ENCODE results near the gene SRRD. TPM values are rescaled to one million over a fixed set of nuclear protein-coding genes. Genes with fewer than 3 reads are reported as not detected.

The SRRD gene
- total RNA-seq, 4 donors from 2014 or later: 5.3 to 20.1 (median 13.9) TPM

DNA sequence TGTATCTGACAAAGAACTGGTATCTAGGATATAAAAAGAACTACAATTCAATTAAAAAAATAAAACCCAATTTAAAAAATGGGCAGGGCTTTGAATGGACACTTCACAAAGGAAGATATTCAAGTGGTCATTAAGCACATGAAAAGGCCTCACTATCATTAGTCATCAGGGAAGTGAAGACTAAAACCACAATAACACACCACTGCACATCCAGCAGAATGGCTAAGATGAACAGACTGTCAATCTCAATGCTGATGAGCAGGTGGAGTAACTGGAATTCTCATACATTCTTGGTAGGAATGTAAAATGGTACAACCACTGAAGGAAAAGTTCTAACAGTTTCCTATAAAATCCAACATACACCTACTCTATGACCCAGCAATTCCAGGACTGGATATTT is 9.0 kb upstream of the SRRD start:
- Histone ChIP-seq H3K9me3 (no peaks in the 10 kb centered on the region), H3K27ac (no peak overlapping the region), H3K4me3 (no peak overlapping the region), H3K36me3 (no peaks in the 10 kb centered on the region), H3K27me3 (no peaks in the 10 kb centered on the region), H3K4me1 (peaks cover 0 to 7% of the 10 kb centered on the region in 2 donors)
- TF ChIP-seq, protein P1, sequence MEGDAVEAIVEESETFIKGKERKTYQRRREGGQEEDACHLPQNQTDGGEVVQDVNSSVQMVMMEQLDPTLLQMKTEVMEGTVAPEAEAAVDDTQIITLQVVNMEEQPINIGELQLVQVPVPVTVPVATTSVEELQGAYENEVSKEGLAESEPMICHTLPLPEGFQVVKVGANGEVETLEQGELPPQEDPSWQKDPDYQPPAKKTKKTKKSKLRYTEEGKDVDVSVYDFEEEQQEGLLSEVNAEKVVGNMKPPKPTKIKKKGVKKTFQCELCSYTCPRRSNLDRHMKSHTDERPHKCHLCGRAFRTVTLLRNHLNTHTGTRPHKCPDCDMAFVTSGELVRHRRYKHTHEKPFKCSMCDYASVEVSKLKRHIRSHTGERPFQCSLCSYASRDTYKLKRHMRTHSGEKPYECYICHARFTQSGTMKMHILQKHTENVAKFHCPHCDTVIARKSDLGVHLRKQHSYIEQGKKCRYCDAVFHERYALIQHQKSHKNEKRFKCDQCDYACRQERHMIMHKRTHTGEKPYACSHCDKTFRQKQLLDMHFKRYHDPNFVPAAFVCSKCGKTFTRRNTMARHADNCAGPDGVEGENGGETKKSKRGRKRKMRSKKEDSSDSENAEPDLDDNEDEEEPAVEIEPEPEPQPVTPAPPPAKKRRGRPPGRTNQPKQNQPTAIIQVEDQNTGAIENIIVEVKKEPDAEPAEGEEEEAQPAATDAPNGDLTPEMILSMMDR (IDR thresholded peaks at IDR 0.05): no peak
- no peak for TF ChIP-seq POLR2A (IDR thresholded peaks at IDR 0.05)
- intact Hi-C loops (cut with DNase I; ENCODE audit: low total_unique reads): no loop called here
- no peak for DNase-seq

DNA sequence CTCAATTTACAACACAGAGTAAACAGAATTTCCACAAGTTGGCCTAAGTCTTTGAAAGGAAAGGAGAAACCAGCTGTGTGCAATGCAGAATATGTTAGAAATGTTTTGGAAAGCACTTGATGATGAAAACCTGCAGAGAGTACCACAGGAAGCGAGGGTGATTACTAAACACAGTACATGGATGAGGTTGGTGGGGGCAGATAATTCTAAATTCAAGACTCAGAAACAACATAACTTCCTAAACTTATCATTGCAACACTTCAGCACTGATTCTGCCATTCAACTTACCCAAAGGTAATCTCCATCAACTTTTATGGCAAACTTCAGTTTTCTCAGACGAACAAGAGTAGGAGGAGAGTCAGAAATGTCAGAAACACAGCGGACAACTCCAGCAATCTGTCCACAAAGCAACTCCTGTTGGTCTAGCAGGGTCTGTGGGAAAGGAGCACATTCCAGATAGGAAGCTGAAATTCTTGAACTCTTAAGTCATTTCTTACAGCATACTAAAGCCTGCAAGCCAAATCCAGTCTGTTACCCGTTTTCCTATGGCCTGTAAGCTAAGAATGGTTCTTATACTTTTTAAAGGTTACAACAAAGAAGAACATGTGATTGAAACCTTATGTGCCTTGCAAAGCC is 6.9 kb upstream of the SRRD start:
- H3K36me3 ChIP-seq: no peaks in the 10 kb centered on the region
- peaks cover 7 to 9% of the 10 kb centered on the region in 2 donors for H3K4me1 ChIP-seq
- no peak overlapping the region for H3K27ac ChIP-seq

DNA sequence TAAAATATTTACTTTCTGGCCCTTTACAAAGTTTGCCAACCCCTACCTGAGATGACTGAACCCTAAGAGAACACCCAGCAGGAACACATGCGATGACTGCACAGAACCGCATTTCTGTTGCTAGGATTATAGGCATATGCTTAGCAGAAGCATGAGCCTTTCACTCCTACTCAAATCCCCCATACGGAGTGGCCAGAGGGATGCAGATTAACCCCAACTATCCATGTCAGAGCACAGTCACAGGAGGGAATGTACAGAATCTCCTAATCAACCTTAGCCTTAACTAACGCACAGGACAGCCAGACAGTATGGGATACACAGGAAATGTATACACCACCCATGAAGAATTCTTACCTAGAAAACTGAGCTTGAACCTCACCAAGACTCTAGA is 6.3 kb upstream of the SRRD start:
- intact Hi-C loops (cut with DNase I; ENCODE audit: low total_unique reads): no loop called here
- H3K4me1 ChIP-seq: peaks cover 9 to 14% of the 10 kb centered on the region in 2 donors
- TF ChIP-seq, protein P1 (IDR thresholded peaks at IDR 0.05): no peak
- TF ChIP-seq POLR2A (IDR thresholded peaks at IDR 0.05): no peak
- H3K36me3 ChIP-seq: no peaks in the 10 kb centered on the region
- H3K27ac ChIP-seq: no peak overlapping the region
- no peaks in the 10 kb centered on the region for H3K9me3 ChIP-seq
- H3K4me3 ChIP-seq: no peak overlapping the region
- no peaks in the 10 kb centered on the region for H3K27me3 ChIP-seq
- DNase-seq: no peak

More for the DNA sequence above, 6.9 kb upstream of the SRRD start:
- no peak overlapping the region for H3K4me3 ChIP-seq
- intact Hi-C loops (cut with DNase I; ENCODE audit: low total_unique reads): no loop called here
- DNase-seq: no peak
- no peak for TF ChIP-seq POLR2A (IDR thresholded peaks at IDR 0.05)
- TF ChIP-seq, protein P1 (IDR thresholded peaks at IDR 0.05): no peak
- no peaks in the 10 kb centered on the region for H3K9me3 ChIP-seq
- no peaks in the 10 kb centered on the region for H3K27me3 ChIP-seq

DNA sequence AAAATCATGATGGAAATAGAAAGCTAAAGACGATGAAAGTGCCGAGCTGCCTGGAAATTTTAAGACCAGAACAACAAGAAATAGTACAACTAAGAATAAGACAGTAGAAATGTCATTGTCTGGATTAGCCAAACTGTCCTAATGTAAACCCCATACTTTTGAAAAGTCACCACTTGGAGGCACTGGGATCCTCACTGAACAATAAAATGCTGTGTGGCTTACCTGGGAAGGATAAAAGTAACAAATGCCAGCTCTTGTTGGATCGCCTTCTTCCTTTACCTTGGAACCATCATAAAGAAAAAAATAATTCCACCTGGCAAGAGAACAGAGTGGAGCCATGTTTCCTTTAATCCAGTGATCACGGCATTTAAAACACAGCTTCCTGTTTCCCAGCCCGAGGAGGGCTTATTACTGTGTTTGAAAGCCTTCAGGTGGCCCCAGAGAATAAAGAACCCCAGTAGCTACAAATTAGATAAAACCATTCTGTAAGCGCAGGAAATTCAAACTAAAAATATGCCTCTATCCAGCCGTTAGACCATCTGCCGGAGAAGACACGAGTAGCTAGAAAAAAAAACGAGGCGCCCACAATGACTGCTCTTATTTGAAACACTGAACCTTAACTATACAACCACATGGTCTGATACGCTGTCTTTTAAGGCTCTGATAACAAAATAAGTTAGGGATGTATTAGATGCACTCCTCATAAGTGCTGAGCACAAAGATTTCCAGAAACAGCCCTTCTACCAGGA is 4.5 kb upstream of the SRRD start:
- H3K36me3 ChIP-seq: no peaks in the 10 kb centered on the region
- intact Hi-C loops (cut with DNase I; ENCODE audit: low total_unique reads): no loop called here
- no peaks in the 10 kb centered on the region for H3K9me3 ChIP-seq
- H3K27me3 ChIP-seq: no peaks in the 10 kb centered on the region
- TF ChIP-seq POLR2A (IDR thresholded peaks at IDR 0.05): no peak
- TF ChIP-seq, protein P1 (IDR thresholded peaks at IDR 0.05): no peak
- no peak overlapping the region for H3K4me3 ChIP-seq
- peaks cover 14 to 19% of the 10 kb centered on the region in 2 donors for H3K4me1 ChIP-seq
- DNase-seq: no peak
- H3K27ac ChIP-seq: peak overlapping the region in 1 of 2 donors; percentile 24

Data from uterus (tissue), 4 donors.